ENCODE data around the gene ACSM2A.
"Not testable (repeated sequence)": the region's sequence is repeated elsewhere in the genome, so short reads cannot be mapped to it uniquely, and the experiment has no call there.

The ACSM2A gene
- total RNA-seq = 0 reads per million in 4 donors

GRCh38 chr16:20451364-20451763 lies at the start of gene ACSM2A:
TSS of gene ACSM2A (plus strand) at chr16:20451521. CDS start at chr16:20460115, 8,594 bp downstream.
- DNase-seq = not testable (repeated sequence)

GRCh38 chr16:20402651-20403050 lies 48.7 kb upstream of the ACSM2A start:
- DNase-seq = no peak

- no peak for DNase-seq
Observed at GRCh38 chr16:20404637-20405036, 46.7 kb upstream of the ACSM2A start, which contains the start of gene PDILT. TSS of gene PDILT (minus strand) at chr16:20404737. CDS start at chr16:20399300, 5,437 bp downstream.

GRCh38 chr16:20409398-20410120 lies 41.8 kb upstream of the ACSM2A start, which contains the start of gene ACSM5:
TSS of gene ACSM5 (plus strand) at chr16:20409534. CDS start at chr16:20411485, 1,951 bp downstream.
- DNase-seq = no peak

- no peak for DNase-seq
Observed at GRCh38 chr16:20410121-20410723, 41.1 kb upstream of the ACSM2A start.

- no peak for DNase-seq
Observed at GRCh38 chr16:20411055-20411454, 40.3 kb upstream of the ACSM2A start.

GRCh38 chr16:20415541-20415940 lies 35.8 kb upstream of the ACSM2A start:
- no peak for DNase-seq

GRCh38 chr16:20419093-20419492 lies 32.2 kb upstream of the ACSM2A start:
- not testable (repeated sequence) for DNase-seq

GRCh38 chr16:20421748-20422147 lies 29.6 kb upstream of the ACSM2A start:
- DNase-seq = not testable (repeated sequence)

GRCh38 chr16:20423772-20424128 lies 27.6 kb upstream of the ACSM2A start:
- not testable (repeated sequence) for DNase-seq

GRCh38 chr16:20424129-20424866 lies 27.0 kb upstream of the ACSM2A start:
- no peak for DNase-seq

- not testable (repeated sequence) for DNase-seq
Observed at GRCh38 chr16:20427401-20427797, 23.9 kb upstream of the ACSM2A start.

- not testable (repeated sequence) for DNase-seq
Observed at GRCh38 chr16:20429499-20429898, 21.8 kb upstream of the ACSM2A start.

GRCh38 chr16:20430480-20430879 lies 20.8 kb upstream of the ACSM2A start:
- not testable (repeated sequence) for DNase-seq

GRCh38 chr16:20430948-20431347 lies 20.4 kb upstream of the ACSM2A start:
- DNase-seq = no peak

GRCh38 chr16:20438950-20439349 lies 12.4 kb upstream of the ACSM2A start:
- DNase-seq = not testable (repeated sequence)

GRCh38 chr16:20439820-20440231 lies 11.5 kb upstream of the ACSM2A start:
- DNase-seq = not testable (repeated sequence)

GRCh38 chr16:20440731-20441130 lies 10.6 kb upstream of the ACSM2A start:
- DNase-seq = not testable (repeated sequence)

GRCh38 chr16:20441191-20441590 lies 10.1 kb upstream of the ACSM2A start:
- no peak for DNase-seq

GRCh38 chr16:20441859-20442258 lies 9.5 kb upstream of the ACSM2A start:
- DNase-seq = not testable (repeated sequence)

- DNase-seq = not testable (repeated sequence)
Observed at GRCh38 chr16:20446652-20447393, 4.5 kb upstream of the ACSM2A start.

- not testable (repeated sequence) for DNase-seq
Observed at GRCh38 chr16:20453633-20454032, 2.3 kb downstream of the ACSM2A start.

GRCh38 chr16:20459227-20459626 lies 7.9 kb downstream of the ACSM2A start:
- DNase-seq = not testable (repeated sequence)

Data from T-helper 1 cell (primary cell).